Neutrophil (primary cell): ENCODE data around the gene DDX19B.
A peak's percentile ranks its signal among the peaks of the same experiment; 100 is the strongest.
"Not testable (repeated sequence)": the region's sequence is repeated elsewhere in the genome, so short reads cannot be mapped to it uniquely, and the experiment has no call there.

Source experiments
- H3K27ac ChIP-seq: fragments of 200-600 bp; sonication (generic); 2 replicates; pipeline ENCODE4 v1.5.1; 2016; ENCODE audit warnings: mild to moderate bottlenecking, moderate library complexity
- H3K27me3 ChIP-seq: fragments of 200-600 bp; sonication (generic); 2 replicates; pipeline ENCODE4 v1.6.0; 2016; ENCODE audit warnings: mild to moderate bottlenecking
- H3K36me3 ChIP-seq: fragments of 200-600 bp; sonication (generic); 2 replicates; pipeline ENCODE4 v1.5.1; 2017
- H3K4me1 ChIP-seq, 2 experiments: fragments of 200-600 bp in 1 of 2; sonication (generic) in 1 of 2; 1 replicate in 1 of 2; 2 replicates in 1 of 2; pipeline versions ENCODE4 v1.5.1 to v1.6.1; 2013 to 2016; ENCODE audit warnings: low read depth in 1 of 2, low read length in 1 of 2, mild to moderate bottlenecking in 1 of 2, moderate library complexity in 1 of 2; ENCODE audit not compliant: control insufficient read depth in 1 of 2, insufficient read depth in 1 of 2
- H3K4me3 ChIP-seq, 2 experiments: fragments of 200-600 bp in 1 of 2; sonication (generic) in 1 of 2; 1 replicate in 1 of 2; 2 replicates in 1 of 2; pipeline ENCODE4 v1.5.1; 2013 to 2016; ENCODE audit warnings: low read depth in 1 of 2, low read length in 1 of 2, mild to moderate bottlenecking in 1 of 2, moderate library complexity in 1 of 2
- H3K9me3 ChIP-seq: fragments of 200-600 bp; sonication (generic); 2 replicates; pipeline ENCODE4 v1.5.1; 2016
- TF ChIP-seq, protein P1 (sequence below): fragments of 200-600 bp; sonication (generic); IDR thresholded peaks from 2 replicates; pipeline ENCODE4 v1.5.1; 2016; ENCODE audit warnings: antibody characterized with exemption

Gene DDX19B

GRCh38 chr16:70359552-70359951 lies 60.6 kb downstream of the DDX19B start:
- TF ChIP-seq, protein P1, sequence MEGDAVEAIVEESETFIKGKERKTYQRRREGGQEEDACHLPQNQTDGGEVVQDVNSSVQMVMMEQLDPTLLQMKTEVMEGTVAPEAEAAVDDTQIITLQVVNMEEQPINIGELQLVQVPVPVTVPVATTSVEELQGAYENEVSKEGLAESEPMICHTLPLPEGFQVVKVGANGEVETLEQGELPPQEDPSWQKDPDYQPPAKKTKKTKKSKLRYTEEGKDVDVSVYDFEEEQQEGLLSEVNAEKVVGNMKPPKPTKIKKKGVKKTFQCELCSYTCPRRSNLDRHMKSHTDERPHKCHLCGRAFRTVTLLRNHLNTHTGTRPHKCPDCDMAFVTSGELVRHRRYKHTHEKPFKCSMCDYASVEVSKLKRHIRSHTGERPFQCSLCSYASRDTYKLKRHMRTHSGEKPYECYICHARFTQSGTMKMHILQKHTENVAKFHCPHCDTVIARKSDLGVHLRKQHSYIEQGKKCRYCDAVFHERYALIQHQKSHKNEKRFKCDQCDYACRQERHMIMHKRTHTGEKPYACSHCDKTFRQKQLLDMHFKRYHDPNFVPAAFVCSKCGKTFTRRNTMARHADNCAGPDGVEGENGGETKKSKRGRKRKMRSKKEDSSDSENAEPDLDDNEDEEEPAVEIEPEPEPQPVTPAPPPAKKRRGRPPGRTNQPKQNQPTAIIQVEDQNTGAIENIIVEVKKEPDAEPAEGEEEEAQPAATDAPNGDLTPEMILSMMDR = no peak
- H3K36me3 ChIP-seq = peaks cover 76% of the 10 kb centered on the region
- H3K9me3 ChIP-seq = no peaks in the 10 kb centered on the region

DNA sequence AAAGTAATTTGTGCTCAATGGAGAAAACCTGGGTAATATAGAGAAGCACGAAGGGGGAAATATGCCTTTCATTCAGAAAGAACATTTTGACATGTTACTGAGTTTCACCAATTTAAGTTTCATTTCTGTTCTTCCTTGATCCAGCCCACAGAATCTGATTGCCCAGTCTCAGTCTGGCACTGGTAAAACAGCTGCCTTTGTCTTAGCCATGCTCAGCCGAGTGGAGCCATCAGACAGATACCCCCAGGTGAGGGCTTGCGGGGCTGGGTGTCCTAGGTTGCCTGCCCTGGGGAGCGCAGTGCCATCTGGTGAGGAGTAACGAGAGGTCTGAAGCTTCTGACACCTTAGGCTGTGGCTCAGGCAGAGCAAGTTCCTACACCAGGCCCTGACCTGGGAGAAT lies 65.4 kb downstream of the DDX19B start:
- Histone ChIP-seq H3K36me3 (peaks cover 72% of the 10 kb centered on the region), H3K27me3 (no peaks in the 10 kb centered on the region), H3K27ac (no peak overlapping the region), H3K9me3 (no peaks in the 10 kb centered on the region), H3K4me1 (no peaks in the 10 kb centered on the region), H3K4me3 (no peak overlapping the region)
- TF ChIP-seq, protein P1 = no peak

More at GRCh38 chr16:70359552-70359951, 60.6 kb downstream of the DDX19B start:
- H3K27ac ChIP-seq = no peak overlapping the region
- no peak overlapping the region for H3K4me3 ChIP-seq
- no peaks in the 10 kb centered on the region for H3K4me1 ChIP-seq
- no peaks in the 10 kb centered on the region for H3K27me3 ChIP-seq

- H3K27me3 ChIP-seq, H3K4me1 ChIP-seq, H3K27ac ChIP-seq, H3K9me3 ChIP-seq, H3K4me3 ChIP-seq: not testable (repeated sequence)
- peaks cover 28% of the 10 kb centered on the region for H3K36me3 ChIP-seq
- TF ChIP-seq, protein P1 = peak; percentile 28
Measured at GRCh38 chr16:70370145-70370544, 71.2 kb downstream of the DDX19B start.

GRCh38 chr16:70370924-70371323 lies 71.9 kb downstream of the DDX19B start:
- H3K4me1 ChIP-seq = no peaks in the 10 kb centered on the region
- peaks cover 24% of the 10 kb centered on the region for H3K36me3 ChIP-seq

GRCh38 chr16:70372921-70373728 lies 74.1 kb downstream of the DDX19B start:
- H3K9me3 ChIP-seq = no peaks in the 10 kb centered on the region
- no peak overlapping the region for H3K27ac ChIP-seq
- no peak overlapping the region for H3K4me3 ChIP-seq
- H3K4me1 ChIP-seq = no peaks in the 10 kb centered on the region
- no peaks in the 10 kb centered on the region for H3K27me3 ChIP-seq
- TF ChIP-seq, protein P1 = no peak
- H3K36me3 ChIP-seq = peaks cover 15% of the 10 kb centered on the region

More at GRCh38 chr16:70370924-70371323, 71.9 kb downstream of the DDX19B start:
- Histone ChIP-seq H3K27ac (no peak overlapping the region), H3K27me3 (no peaks in the 10 kb centered on the region), H3K9me3 (no peaks in the 10 kb centered on the region), H3K4me3 (no peak overlapping the region)
- TF ChIP-seq, protein P1 = no peak
